HL-60 (cell line): ENCODE data around the gene ILDR1.

Experiments
- GABPA ChIP-seq: IDR thresholded peaks from 2 replicates; pipeline ENCODE4 v1.6.1; 2012; ENCODE audit warnings: low read depth
- POLR2AphosphoS5 ChIP-seq: IDR thresholded peaks from 2 replicates; pipeline ENCODE4 v1.6.1; 2012; ENCODE audit warnings: low read depth
- TF ChIP-seq, protein P1 (sequence below): IDR thresholded peaks from one replicate; pipeline ENCODE4 v1.5.1; 2011; ENCODE audit warnings: low read length, control low read depth, inconsistent platforms; ENCODE audit not compliant: insufficient read depth
- TF ChIP-seq, protein P2 (sequence below): IDR thresholded peaks from 2 replicates; pipeline ENCODE4 v1.6.1; 2012; ENCODE audit warnings: low read depth; ENCODE audit not compliant: insufficient replicate concordance

DNA sequence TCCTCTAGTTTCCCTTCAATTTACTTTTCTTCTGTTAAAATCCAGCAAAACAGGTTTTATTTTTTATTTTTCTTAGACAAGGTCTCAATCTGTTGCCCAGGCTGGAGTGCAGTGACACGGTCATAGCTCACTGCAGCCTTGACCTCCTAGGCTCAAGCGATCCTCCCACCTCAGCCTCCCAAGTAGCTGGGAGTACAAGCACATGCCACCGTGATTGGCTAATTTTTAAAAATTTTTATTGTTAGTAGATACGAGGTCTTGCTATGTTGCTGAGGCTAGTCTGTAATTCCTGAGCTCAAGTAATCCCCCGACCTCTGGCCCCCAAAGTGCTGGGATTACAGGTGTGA, 41.6 kb downstream of the ILDR1 start:
- TF ChIP-seq, protein P1, sequence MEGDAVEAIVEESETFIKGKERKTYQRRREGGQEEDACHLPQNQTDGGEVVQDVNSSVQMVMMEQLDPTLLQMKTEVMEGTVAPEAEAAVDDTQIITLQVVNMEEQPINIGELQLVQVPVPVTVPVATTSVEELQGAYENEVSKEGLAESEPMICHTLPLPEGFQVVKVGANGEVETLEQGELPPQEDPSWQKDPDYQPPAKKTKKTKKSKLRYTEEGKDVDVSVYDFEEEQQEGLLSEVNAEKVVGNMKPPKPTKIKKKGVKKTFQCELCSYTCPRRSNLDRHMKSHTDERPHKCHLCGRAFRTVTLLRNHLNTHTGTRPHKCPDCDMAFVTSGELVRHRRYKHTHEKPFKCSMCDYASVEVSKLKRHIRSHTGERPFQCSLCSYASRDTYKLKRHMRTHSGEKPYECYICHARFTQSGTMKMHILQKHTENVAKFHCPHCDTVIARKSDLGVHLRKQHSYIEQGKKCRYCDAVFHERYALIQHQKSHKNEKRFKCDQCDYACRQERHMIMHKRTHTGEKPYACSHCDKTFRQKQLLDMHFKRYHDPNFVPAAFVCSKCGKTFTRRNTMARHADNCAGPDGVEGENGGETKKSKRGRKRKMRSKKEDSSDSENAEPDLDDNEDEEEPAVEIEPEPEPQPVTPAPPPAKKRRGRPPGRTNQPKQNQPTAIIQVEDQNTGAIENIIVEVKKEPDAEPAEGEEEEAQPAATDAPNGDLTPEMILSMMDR, result no peak
- TF ChIP-seq POLR2AphosphoS5 (no peak), GABPA (no peak)
- TF ChIP-seq, protein P2, sequence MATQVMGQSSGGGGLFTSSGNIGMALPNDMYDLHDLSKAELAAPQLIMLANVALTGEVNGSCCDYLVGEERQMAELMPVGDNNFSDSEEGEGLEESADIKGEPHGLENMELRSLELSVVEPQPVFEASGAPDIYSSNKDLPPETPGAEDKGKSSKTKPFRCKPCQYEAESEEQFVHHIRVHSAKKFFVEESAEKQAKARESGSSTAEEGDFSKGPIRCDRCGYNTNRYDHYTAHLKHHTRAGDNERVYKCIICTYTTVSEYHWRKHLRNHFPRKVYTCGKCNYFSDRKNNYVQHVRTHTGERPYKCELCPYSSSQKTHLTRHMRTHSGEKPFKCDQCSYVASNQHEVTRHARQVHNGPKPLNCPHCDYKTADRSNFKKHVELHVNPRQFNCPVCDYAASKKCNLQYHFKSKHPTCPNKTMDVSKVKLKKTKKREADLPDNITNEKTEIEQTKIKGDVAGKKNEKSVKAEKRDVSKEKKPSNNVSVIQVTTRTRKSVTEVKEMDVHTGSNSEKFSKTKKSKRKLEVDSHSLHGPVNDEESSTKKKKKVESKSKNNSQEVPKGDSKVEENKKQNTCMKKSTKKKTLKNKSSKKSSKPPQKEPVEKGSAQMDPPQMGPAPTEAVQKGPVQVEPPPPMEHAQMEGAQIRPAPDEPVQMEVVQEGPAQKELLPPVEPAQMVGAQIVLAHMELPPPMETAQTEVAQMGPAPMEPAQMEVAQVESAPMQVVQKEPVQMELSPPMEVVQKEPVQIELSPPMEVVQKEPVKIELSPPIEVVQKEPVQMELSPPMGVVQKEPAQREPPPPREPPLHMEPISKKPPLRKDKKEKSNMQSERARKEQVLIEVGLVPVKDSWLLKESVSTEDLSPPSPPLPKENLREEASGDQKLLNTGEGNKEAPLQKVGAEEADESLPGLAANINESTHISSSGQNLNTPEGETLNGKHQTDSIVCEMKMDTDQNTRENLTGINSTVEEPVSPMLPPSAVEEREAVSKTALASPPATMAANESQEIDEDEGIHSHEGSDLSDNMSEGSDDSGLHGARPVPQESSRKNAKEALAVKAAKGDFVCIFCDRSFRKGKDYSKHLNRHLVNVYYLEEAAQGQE, result no peak
